GM18502 (cell line): ENCODE data around the gene VWA5B1.
"Not testable (repeated sequence)": the region's sequence is repeated elsewhere in the genome, so short reads cannot be mapped to it uniquely, and the experiment has no call there.

Experiments used
- ATAC-seq: cut with Tn5 transposase; IDR thresholded peaks from one replicate; pipeline ENCODE4 v1.9.1; 2021; ENCODE audit warnings: mild to moderate bottlenecking; ENCODE audit not compliant: unreplicated experiment, poor library complexity

The VWA5B1 gene

GRCh38 chr1:20290624-20291597 lies at the start of gene VWA5B1:
Gene VWA5B1 (plus strand): TSS chr1:20290875. CDS start chr1:20310602, 19,727 bp downstream.
- no peak for ATAC-seq

GRCh38 chr1:20242890-20243479 lies 47.7 kb upstream of the VWA5B1 start:
- ATAC-seq: no peak

- ATAC-seq: no peak
Observed at GRCh38 chr1:20248971-20249612, 41.6 kb upstream of the VWA5B1 start.

- ATAC-seq: no peak
Observed at GRCh38 chr1:20250340-20250989, 40.2 kb upstream of the VWA5B1 start.

- ATAC-seq: no peak
Observed at GRCh38 chr1:20252587-20252986, 38.1 kb upstream of the VWA5B1 start.

- ATAC-seq: no peak
Observed at GRCh38 chr1:20255666-20256065, 35.0 kb upstream of the VWA5B1 start.

GRCh38 chr1:20259646-20260045 lies 31.0 kb upstream of the VWA5B1 start:
- no peak for ATAC-seq

GRCh38 chr1:20261095-20261494 lies 29.6 kb upstream of the VWA5B1 start:
- ATAC-seq: no peak

GRCh38 chr1:20262810-20263534 lies 27.7 kb upstream of the VWA5B1 start:
- ATAC-seq: no peak

- no peak for ATAC-seq
Observed at GRCh38 chr1:20265250-20265649, 25.4 kb upstream of the VWA5B1 start.

GRCh38 chr1:20266141-20266540 lies 24.5 kb upstream of the VWA5B1 start:
- ATAC-seq: no peak

- ATAC-seq: no peak
Observed at GRCh38 chr1:20266642-20267041, 24.0 kb upstream of the VWA5B1 start.

GRCh38 chr1:20271498-20272400 lies 18.9 kb upstream of the VWA5B1 start:
- no peak for ATAC-seq

GRCh38 chr1:20273716-20274115 lies 17.0 kb upstream of the VWA5B1 start:
- not testable (repeated sequence) for ATAC-seq

GRCh38 chr1:20275319-20275925 lies 15.3 kb upstream of the VWA5B1 start:
- ATAC-seq: no peak

GRCh38 chr1:20276485-20277159 lies 14.1 kb upstream of the VWA5B1 start:
- no peak for ATAC-seq

- ATAC-seq: no peak
Observed at GRCh38 chr1:20278692-20279130, 12.0 kb upstream of the VWA5B1 start.

GRCh38 chr1:20279509-20279908 lies 11.2 kb upstream of the VWA5B1 start:
- no peak for ATAC-seq
